ENCODE results near the gene IGF2BP3.

GRCh38 chr7:23298141-23298881 is 172.0 kb downstream of the IGF2BP3 start:
- TF ChIP-seq CTCF (conservative IDR thresholded peaks at IDR 0.05) (no peak), EZH2 (IDR thresholded peaks at IDR 0.05; ENCODE audit: low read depth) (no peak)

All from PC-9 (cell line).